ENCODE data around the gene SSH2.

- TF ChIP-seq CTCF (IDR thresholded peaks at IDR 0.05): no peak
- no peak for TF ChIP-seq POLR2A (IDR thresholded peaks at IDR 0.05)
Observed at GRCh38 chr17:29718446-29719039, 211.5 kb downstream of the SSH2 start.
